Measurements from ENCODE around the gene SYNPO2L.

SYNPO2L gene

GRCh38 chr10:73653701-73654100, 2.1 kb downstream of the SYNPO2L start:
- Histone ChIP-seq H3K4me3 (ENCODE audit: low read length in 2 of 2) (no peak overlapping the region), H3K27ac (replicated peaks; ENCODE audit: low read length) (no peak overlapping the region), H3K4ac (ENCODE audit: low read length) (no peak overlapping the region), H3K18ac (ENCODE audit: low read length) (no peak overlapping the region), H3K23ac (ENCODE audit: low read depth, low read length, poor library complexity) (no peak overlapping the region), H2BK5ac (ENCODE audit: low read length) (no peak overlapping the region), H3K79me1 (ENCODE audit: low read depth, low read length) (peaks cover 5% of the 10 kb centered on the region), H3K9ac (ENCODE audit: low read depth, low read length, poor library complexity) (no peak overlapping the region), H2AK5ac (ENCODE audit: low read depth, low read length) (no peak overlapping the region), H4K91ac (ENCODE audit: low read depth, low read length, poor library complexity) (no peak overlapping the region), H2BK120ac (ENCODE audit: low read depth, low read length) (no peak overlapping the region), H3K14ac (ENCODE audit: low read length) (no peak overlapping the region), H3K9me3 (replicated peaks in 1 of 2; ENCODE audit: control insufficient read depth in 2 of 2, insufficient read depth in 1 of 2, low read depth in 1 of 2, low read length in 2 of 2) (no peaks in the 10 kb centered on the region), H3K4me2 (ENCODE audit: insufficient read depth, low read length, poor library complexity, severe bottlenecking) (no peak overlapping the region), H3K4me1 (ENCODE audit: control insufficient read depth in 2 of 2, insufficient read depth in 1 of 2, low read depth in 1 of 2, low read length in 2 of 2) (peaks cover 0 to 8% of the 10 kb centered on the region in 2 donors), H3K27me3 (ENCODE audit: control insufficient read depth in 3 of 3, insufficient read depth in 3 of 3, low read depth in 1 of 3, low read length in 3 of 3) (no peaks in the 10 kb centered on the region), H2BK15ac (ENCODE audit: low read length) (no peak overlapping the region), H2BK12ac (ENCODE audit: low read length) (no peak overlapping the region), H4K8ac (ENCODE audit: low read depth, low read length) (no peak overlapping the region), H2AFZ (ENCODE audit: low read length) (no peak overlapping the region), H3K36me3 (replicated peaks in 1 of 2; ENCODE audit: control insufficient read depth in 2 of 2, insufficient read depth in 2 of 2, low read length in 2 of 2) (no peaks in the 10 kb centered on the region)
- DNase-seq (ENCODE audit: low spot score), result no peak
- WGBS, 2 donors (ENCODE audit: extremely low coverage in 2 of 2, insufficient read length in 2 of 2, insufficient replicate concordance in 1 of 2), result no CpG with 5 or more reads among the region's 3 CpGs

DNA sequence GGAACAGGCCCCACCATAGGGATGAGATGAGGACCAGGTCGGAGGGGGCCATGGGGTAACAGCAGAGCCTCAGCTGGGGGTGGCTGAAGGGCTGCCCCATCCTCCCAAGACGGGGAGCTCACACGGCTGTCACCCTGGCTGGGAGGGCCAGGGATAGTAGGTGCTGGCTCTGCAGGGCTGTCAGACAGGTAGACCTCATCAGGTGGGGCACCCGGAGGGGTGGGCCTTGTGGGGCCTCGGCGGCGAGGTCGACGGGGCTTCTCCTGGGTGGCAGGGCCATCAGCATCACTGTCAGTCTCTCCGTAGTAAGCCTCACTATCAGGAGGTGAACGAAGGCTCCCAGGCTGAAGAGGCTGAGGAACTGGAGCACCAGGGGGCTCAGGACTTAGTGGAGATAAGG, 2.6 kb downstream of the SYNPO2L start:
- Histone ChIP-seq H3K18ac (ENCODE audit: low read length) (no peak overlapping the region), H3K79me1 (ENCODE audit: low read depth, low read length) (peaks cover 5% of the 10 kb centered on the region), H3K14ac (ENCODE audit: low read length) (no peak overlapping the region), H2BK5ac (ENCODE audit: low read length) (no peak overlapping the region), H2AFZ (ENCODE audit: low read length) (no peak overlapping the region), H2BK12ac (ENCODE audit: low read length) (no peak overlapping the region), H2AK5ac (ENCODE audit: low read depth, low read length) (no peak overlapping the region), H3K27ac (replicated peaks; ENCODE audit: low read length) (no peak overlapping the region), H3K27me3 (ENCODE audit: control insufficient read depth in 3 of 3, insufficient read depth in 3 of 3, low read depth in 1 of 3, low read length in 3 of 3) (no peaks in the 10 kb centered on the region), H3K23ac (ENCODE audit: low read depth, low read length, poor library complexity) (no peak overlapping the region), H3K4me2 (ENCODE audit: insufficient read depth, low read length, poor library complexity, severe bottlenecking) (no peak overlapping the region), H3K9me3 (replicated peaks in 1 of 2; ENCODE audit: control insufficient read depth in 2 of 2, insufficient read depth in 1 of 2, low read depth in 1 of 2, low read length in 2 of 2) (no peaks in the 10 kb centered on the region), H2BK15ac (ENCODE audit: low read length) (no peak overlapping the region), H3K4me1 (ENCODE audit: control insufficient read depth in 2 of 2, insufficient read depth in 1 of 2, low read depth in 1 of 2, low read length in 2 of 2) (peaks cover 0 to 13% of the 10 kb centered on the region in 2 donors), H4K8ac (ENCODE audit: low read depth, low read length) (no peak overlapping the region), H3K36me3 (replicated peaks in 1 of 2; ENCODE audit: control insufficient read depth in 2 of 2, insufficient read depth in 2 of 2, low read length in 2 of 2) (no peaks in the 10 kb centered on the region), H3K4me3 (ENCODE audit: low read length in 2 of 2) (no peak overlapping the region), H2BK120ac (ENCODE audit: low read depth, low read length) (no peak overlapping the region), H4K91ac (ENCODE audit: low read depth, low read length, poor library complexity) (no peak overlapping the region), H3K4ac (ENCODE audit: low read length) (no peak overlapping the region), H3K9ac (ENCODE audit: low read depth, low read length, poor library complexity) (no peak overlapping the region)
- no peak for DNase-seq (ENCODE audit: low spot score)
- WGBS, 2 donors (ENCODE audit: extremely low coverage in 2 of 2, insufficient read length in 2 of 2, insufficient replicate concordance in 1 of 2), result no CpG with 5 or more reads among the region's 11 CpGs

GRCh38 chr10:73650537-73651331, 5.1 kb downstream of the SYNPO2L start:
- Histone ChIP-seq H2AFZ (ENCODE audit: low read length) (peak overlapping the region; percentile 15), H2BK12ac (ENCODE audit: low read length) (no peak overlapping the region), H2BK15ac (ENCODE audit: low read length) (no peak overlapping the region), H3K4me3 (ENCODE audit: low read length in 2 of 2) (no peak overlapping the region), H3K23ac (ENCODE audit: low read depth, low read length, poor library complexity) (no peak overlapping the region), H3K4me2 (ENCODE audit: insufficient read depth, low read length, poor library complexity, severe bottlenecking) (no peak overlapping the region), H3K4ac (ENCODE audit: low read length) (no peak overlapping the region), H2BK120ac (ENCODE audit: low read depth, low read length) (no peak overlapping the region), H3K27ac (replicated peaks; ENCODE audit: low read length) (no peak overlapping the region), H2BK5ac (ENCODE audit: low read length) (no peak overlapping the region), H2AK5ac (ENCODE audit: low read depth, low read length) (no peak overlapping the region), H3K36me3 (replicated peaks in 1 of 2; ENCODE audit: control insufficient read depth in 2 of 2, insufficient read depth in 2 of 2, low read length in 2 of 2) (no peaks in the 10 kb centered on the region), H4K91ac (ENCODE audit: low read depth, low read length, poor library complexity) (no peak overlapping the region), H3K9me3 (replicated peaks in 1 of 2; ENCODE audit: control insufficient read depth in 2 of 2, insufficient read depth in 1 of 2, low read depth in 1 of 2, low read length in 2 of 2) (no peaks in the 10 kb centered on the region), H3K27me3 (ENCODE audit: control insufficient read depth in 3 of 3, insufficient read depth in 3 of 3, low read depth in 1 of 3, low read length in 3 of 3) (no peaks in the 10 kb centered on the region), H4K8ac (ENCODE audit: low read depth, low read length) (no peak overlapping the region), H3K4me1 (ENCODE audit: control insufficient read depth in 2 of 2, insufficient read depth in 1 of 2, low read depth in 1 of 2, low read length in 2 of 2) (peaks cover 0 to 22% of the 10 kb centered on the region in 2 donors), H3K14ac (ENCODE audit: low read length) (no peak overlapping the region), H3K79me1 (ENCODE audit: low read depth, low read length) (peaks cover 2% of the 10 kb centered on the region), H3K18ac (ENCODE audit: low read length) (no peak overlapping the region), H3K9ac (ENCODE audit: low read depth, low read length, poor library complexity) (no peak overlapping the region)
- no peak for DNase-seq (ENCODE audit: low spot score)
- WGBS, 2 donors (ENCODE audit: extremely low coverage in 2 of 2, insufficient read length in 2 of 2, insufficient replicate concordance in 1 of 2), result no CpG with 5 or more reads among the region's 5 CpGs

GRCh38 chr10:73649876-73650536, 5.8 kb downstream of the SYNPO2L start:
- Histone ChIP-seq H4K8ac (ENCODE audit: low read depth, low read length) (no peak overlapping the region), H3K9me3 (replicated peaks in 1 of 2; ENCODE audit: control insufficient read depth in 2 of 2, insufficient read depth in 1 of 2, low read depth in 1 of 2, low read length in 2 of 2) (no peaks in the 10 kb centered on the region), H4K91ac (ENCODE audit: low read depth, low read length, poor library complexity) (no peak overlapping the region), H2BK12ac (ENCODE audit: low read length) (no peak overlapping the region), H3K4me2 (ENCODE audit: insufficient read depth, low read length, poor library complexity, severe bottlenecking) (no peak overlapping the region), H3K9ac (ENCODE audit: low read depth, low read length, poor library complexity) (no peak overlapping the region), H3K79me1 (ENCODE audit: low read depth, low read length) (peaks cover 1% of the 10 kb centered on the region), H2AFZ (ENCODE audit: low read length) (no peak overlapping the region), H2BK5ac (ENCODE audit: low read length) (no peak overlapping the region), H3K23ac (ENCODE audit: low read depth, low read length, poor library complexity) (no peak overlapping the region), H2BK120ac (ENCODE audit: low read depth, low read length) (no peak overlapping the region), H3K4me3 (ENCODE audit: low read length in 2 of 2) (no peak overlapping the region), H2BK15ac (ENCODE audit: low read length) (no peak overlapping the region), H2AK5ac (ENCODE audit: low read depth, low read length) (no peak overlapping the region), H3K36me3 (replicated peaks in 1 of 2; ENCODE audit: control insufficient read depth in 2 of 2, insufficient read depth in 2 of 2, low read length in 2 of 2) (no peaks in the 10 kb centered on the region), H3K18ac (ENCODE audit: low read length) (peak overlapping the region; percentile 25), H3K14ac (ENCODE audit: low read length) (no peak overlapping the region), H3K27me3 (ENCODE audit: control insufficient read depth in 3 of 3, insufficient read depth in 3 of 3, low read depth in 1 of 3, low read length in 3 of 3) (no peaks in the 10 kb centered on the region), H3K4ac (ENCODE audit: low read length) (no peak overlapping the region), H3K27ac (replicated peaks; ENCODE audit: low read length) (no peak overlapping the region), H3K4me1 (ENCODE audit: control insufficient read depth in 2 of 2, insufficient read depth in 1 of 2, low read depth in 1 of 2, low read length in 2 of 2) (peaks cover 0 to 22% of the 10 kb centered on the region in 2 donors)
- DNase-seq (ENCODE audit: low spot score), result no peak
- WGBS, 2 donors (ENCODE audit: extremely low coverage in 2 of 2, insufficient read length in 2 of 2, insufficient replicate concordance in 1 of 2), result no CpG with 5 or more reads among the region's 6 CpGs
